NCI-H1048 (cell line): ENCODE results near the gene LTA.

Experiments used
- DNase-seq: peaks from one replicate; lab custom pipeline; 2025; lab: John Stamatoyannopoulos, UW

The LTA gene

GRCh38 chr6:31569861-31570536 is 2.1 kb upstream of the LTA start:
- DNase-seq: no peak

- DNase-seq: no peak
Observed at GRCh38 chr6:31573239-31574105, 1.4 kb downstream of the LTA start.

GRCh38 chr6:31574106-31575061 is 2.3 kb downstream of the LTA start:
- DNase-seq: no peak

DNA sequence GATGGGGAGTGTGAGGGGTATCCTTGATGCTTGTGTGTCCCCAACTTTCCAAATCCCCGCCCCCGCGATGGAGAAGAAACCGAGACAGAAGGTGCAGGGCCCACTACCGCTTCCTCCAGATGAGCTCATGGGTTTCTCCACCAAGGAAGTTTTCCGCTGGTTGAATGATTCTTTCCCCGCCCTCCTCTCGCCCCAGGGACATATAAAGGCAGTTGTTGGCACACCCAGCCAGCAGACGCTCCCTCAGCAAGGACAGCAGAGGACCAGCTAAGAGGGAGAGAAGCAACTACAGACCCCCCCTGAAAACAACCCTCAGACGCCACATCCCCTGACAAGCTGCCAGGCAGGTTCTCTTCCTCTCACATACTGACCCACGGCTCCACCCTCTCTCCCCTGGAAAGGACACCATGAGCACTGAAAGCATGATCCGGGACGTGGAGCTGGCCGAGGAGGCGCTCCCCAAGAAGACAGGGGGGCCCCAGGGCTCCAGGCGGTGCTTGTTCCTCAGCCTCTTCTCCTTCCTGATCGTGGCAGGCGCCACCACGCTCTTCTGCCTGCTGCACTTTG is 3.3 kb downstream of the LTA start, which contains the start of gene TNF:
TSS of gene TNF (plus strand) at position 231 of the 567 bp plus-strand sequence. CDS start at position 408, 177 bp downstream.
- DNase-seq: no peak

DNA sequence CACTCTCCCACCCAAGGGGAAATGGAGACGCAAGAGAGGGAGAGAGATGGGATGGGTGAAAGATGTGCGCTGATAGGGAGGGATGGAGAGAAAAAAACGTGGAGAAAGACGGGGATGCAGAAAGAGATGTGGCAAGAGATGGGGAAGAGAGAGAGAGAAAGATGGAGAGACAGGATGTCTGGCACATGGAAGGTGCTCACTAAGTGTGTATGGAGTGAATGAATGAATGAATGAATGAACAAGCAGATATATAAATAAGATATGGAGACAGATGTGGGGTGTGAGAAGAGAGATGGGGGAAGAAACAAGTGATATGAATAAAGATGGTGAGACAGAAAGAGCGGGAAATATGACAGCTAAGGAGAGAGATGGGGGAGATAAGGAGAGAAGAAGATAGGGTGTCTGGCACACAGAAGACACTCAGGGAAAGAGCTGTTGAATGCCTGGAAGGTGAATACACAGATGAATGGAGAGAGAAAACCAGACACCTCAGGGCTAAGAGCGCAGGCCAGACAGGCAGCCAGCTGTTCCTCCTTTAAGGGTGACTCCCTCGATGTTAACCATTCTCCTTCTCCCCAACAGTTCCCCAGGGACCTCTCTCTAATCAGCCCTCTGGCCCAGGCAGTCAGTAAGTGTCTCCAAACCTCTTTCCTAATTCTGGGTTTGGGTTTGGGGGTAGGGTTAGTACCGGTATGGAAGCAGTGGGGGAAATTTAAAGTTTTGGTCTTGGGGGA is 4.0 kb downstream of the LTA start:
- no peak for DNase-seq

DNA sequence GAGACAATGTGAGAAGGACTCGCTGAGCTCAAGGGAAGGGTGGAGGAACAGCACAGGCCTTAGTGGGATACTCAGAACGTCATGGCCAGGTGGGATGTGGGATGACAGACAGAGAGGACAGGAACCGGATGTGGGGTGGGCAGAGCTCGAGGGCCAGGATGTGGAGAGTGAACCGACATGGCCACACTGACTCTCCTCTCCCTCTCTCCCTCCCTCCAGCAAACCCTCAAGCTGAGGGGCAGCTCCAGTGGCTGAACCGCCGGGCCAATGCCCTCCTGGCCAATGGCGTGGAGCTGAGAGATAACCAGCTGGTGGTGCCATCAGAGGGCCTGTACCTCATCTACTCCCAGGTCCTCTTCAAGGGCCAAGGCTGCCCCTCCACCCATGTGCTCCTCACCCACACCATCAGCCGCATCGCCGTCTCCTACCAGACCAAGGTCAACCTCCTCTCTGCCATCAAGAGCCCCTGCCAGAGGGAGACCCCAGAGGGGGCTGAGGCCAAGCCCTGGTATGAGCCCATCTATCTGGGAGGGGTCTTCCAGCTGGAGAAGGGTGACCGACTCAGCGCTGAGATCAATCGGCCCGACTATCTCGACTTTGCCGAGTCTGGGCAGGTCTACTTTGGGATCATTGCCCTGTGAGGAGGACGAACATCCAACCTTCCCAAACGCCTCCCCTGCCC is 4.9 kb downstream of the LTA start:
- no peak for DNase-seq

- DNase-seq: no peak
Observed at GRCh38 chr6:31577579-31577966, 5.5 kb downstream of the LTA start.

DNA sequence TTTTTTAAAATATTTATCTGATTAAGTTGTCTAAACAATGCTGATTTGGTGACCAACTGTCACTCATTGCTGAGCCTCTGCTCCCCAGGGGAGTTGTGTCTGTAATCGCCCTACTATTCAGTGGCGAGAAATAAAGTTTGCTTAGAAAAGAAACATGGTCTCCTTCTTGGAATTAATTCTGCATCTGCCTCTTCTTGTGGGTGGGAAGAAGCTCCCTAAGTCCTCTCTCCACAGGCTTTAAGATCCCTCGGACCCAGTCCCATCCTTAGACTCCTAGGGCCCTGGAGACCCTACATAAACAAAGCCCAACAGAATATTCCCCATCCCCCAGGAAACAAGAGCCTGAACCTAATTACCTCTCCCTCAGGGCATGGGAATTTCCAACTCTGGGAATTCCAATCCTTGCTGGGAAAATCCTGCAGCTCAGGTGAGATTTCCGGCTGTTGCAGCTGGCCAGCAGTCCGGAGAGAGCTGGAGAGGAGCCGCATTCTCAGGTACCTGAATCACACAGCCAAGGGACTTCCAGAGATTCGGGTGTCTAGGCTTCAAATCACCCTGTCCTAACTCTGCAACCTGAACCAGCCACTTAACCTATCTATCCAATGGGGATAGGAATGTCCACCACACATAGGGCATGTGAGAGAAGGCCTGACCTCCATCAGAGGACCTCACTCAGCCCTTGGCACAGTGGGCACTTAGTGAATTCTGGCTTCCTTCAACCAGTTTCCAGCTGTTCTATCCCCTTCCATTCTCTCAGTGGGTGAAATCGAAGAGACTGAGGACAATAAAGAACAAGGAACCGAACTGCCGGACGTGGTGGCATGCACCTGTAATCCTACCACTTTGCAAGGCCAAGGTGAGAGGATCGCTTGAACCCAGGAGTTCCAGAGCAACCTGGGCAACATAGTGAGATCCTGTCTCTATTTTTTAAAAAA is 6.4 kb downstream of the LTA start:
- DNase-seq: no peak

GRCh38 chr6:31579119-31579505 is 7.0 kb downstream of the LTA start:
- no peak for DNase-seq

- DNase-seq: no peak
Observed at GRCh38 chr6:31579546-31580437, 7.7 kb downstream of the LTA start.

DNA sequence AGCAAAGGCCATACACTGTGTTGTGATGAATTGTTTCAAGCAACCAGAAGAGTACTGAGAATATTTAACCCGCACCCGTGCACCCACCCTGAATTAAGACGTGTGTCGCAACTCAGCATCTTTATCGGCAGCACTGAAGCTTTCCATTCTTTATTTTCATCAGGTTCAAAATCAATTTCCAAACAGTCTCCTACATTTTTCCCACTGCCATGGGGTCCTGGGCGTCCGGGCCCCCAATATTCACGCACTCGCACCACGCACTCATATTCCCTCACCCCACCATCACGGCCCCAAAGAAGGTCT is 8.3 kb downstream of the LTA start:
- DNase-seq: no peak

DNA sequence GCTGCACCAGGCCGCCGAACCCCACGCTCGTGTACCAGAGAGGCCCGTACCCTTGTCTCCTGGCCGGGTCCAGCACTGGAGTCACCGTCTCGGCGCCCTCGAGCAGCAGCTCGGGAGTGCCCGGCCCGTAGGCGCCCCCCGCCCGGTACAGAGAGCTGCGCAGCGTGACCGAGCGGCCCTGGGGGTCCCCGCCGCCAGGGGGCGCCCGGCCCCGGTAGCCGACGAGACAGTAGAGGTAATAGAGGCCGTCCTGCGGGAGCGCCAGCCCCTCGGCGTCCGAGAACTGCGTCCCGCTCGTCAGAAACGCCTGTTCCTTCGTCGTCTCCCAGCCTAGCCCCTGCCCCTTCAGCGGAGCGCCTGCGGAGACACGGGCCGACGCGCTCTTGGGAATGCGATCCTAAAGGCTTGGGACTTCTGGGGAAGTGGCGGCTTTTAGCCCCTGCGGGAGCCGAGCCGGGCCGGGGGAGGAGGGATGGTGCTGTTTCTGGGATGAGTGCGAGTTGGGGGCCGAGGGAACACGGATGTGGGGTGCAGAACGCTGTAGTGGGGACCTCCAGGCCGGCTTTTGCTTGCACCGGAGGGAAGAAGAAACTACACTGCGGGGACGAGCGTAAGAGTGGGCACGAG is 8.8 kb downstream of the LTA start:
- DNase-seq: peak; percentile 69

DNA sequence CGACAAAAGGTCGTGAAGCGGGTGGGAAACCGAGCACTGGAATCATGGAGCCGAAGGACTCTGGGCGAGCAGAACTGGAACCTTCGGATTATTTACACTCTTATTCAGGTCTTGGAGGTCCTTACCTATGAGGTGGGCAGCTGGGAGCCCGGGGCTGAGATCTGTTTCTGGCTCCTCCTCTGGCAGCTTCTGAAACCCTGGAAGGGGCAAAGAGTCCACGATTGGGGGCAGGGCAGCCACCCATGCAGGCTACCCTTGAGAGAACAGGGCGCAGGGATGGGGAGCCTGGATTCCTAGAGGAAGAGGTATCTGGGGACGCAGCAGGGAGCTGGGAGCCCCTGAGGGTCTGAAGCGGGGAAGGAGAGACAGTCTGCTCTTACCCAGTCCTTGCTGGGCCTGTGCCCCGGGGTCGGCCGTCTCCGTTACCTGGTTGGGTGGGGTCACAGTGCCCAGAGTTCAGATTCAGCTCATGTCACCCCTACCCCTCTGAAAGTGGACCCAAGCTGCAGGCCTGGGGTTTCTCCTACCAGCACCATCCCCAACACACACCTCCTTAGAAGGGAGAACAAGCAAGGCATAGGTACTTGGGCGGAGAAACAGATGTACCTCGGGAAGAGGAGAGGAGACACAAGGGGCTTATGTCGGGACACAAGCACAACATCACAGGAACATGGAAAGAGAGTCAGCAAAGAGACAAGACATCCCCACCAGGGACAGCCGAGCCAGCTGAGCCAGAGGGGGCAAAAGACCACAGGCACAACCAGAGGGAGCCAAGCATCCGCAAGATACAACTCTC is 9.5 kb downstream of the LTA start:
- no peak for DNase-seq

GRCh38 chr6:31582230-31582643 is 10.1 kb downstream of the LTA start, which contains the start of gene LTB:
Gene LTB, minus strand, starts transcription at chr6:31582424. Its CDS starts 7 bp downstream, at chr6:31582417.
- DNase-seq: no peak

GRCh38 chr6:31585491-31585890 is 13.4 kb downstream of the LTA start:
- DNase-seq: no peak

DNA sequence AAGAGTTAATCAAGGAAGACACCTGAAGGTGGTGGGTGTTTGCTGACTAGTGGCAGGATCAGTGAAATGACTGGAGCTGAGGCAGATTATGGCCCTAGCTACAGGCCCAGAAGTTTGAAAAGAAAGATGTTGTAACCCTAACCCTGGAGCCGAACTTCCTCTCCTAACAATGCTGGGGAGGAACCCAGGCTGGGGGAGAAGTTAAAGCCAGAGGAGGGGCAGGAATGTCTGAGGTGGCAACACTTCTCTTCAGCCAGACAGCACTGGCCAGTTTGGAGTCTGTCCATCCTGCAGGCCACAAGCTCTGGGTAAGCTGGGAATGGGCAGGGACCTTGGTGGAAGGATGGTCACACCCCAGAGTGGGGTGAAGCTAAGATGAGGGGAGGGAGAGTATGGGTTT is 13.9 kb downstream of the LTA start, which contains the start of gene LST1:
TSS of gene LST1 (plus strand) at position 270 of the 400 bp plus-strand sequence. CDS start 1,023 bp downstream, outside the sequence.
- DNase-seq: no peak
